WI38 (cell line): Measurements from ENCODE around the gene CDO1.

Source experiments
- H3K4me3 ChIP-seq: 2 replicates; pipeline ENCODE4 v1.5.1; 2011; ENCODE audit warnings: low read depth, mild to moderate bottlenecking, control low read depth, low read length
- TF ChIP-seq, protein P1 (sequence below): IDR thresholded peaks from 2 replicates; pipeline ENCODE4 v1.5.1; 2012; ENCODE audit warnings: low read depth, mild to moderate bottlenecking, control low read depth, low read length

CDO1 gene

DNA sequence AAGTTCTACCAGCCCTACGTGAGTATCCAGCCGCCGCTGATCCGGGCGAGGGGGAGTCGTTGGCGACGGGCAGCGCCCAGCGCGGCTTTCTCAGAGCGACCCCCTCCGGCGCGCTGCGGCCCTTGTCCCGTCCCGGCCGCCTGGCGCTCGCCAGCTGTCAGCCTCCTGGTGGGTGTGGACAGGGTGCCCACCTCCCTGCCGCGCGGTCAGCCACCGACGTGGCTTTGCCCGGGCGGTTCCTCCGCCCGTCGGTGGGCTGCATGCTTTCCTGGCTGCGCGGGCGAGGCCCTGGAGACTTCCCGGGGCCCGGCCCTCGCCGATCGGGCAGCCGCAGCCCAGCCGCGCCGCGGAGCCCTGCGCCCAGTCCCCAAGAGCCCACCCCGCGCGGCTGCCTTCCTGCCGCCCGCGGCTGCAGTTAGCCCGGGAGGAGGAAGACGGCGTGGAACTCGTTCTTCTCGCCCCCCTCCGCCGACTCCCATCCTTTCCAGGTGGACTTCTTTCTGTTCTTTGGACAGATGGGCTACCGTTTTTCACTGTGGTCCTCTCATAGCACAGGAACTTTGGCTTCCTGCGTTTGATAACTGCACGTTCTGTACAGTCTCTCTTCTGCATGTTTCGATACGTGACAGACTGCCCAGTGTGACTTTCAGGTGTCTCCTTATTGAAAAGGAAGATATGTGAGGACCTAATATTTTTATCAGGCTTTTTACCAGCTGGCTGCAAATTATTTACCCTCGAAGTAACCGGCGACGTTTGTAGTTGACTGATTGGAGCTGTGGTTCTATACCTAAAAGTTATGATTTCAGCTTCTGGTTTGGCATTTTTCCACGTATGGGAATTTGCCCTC, 25.9 kb upstream of the CDO1 start:
- TF ChIP-seq, protein P1, sequence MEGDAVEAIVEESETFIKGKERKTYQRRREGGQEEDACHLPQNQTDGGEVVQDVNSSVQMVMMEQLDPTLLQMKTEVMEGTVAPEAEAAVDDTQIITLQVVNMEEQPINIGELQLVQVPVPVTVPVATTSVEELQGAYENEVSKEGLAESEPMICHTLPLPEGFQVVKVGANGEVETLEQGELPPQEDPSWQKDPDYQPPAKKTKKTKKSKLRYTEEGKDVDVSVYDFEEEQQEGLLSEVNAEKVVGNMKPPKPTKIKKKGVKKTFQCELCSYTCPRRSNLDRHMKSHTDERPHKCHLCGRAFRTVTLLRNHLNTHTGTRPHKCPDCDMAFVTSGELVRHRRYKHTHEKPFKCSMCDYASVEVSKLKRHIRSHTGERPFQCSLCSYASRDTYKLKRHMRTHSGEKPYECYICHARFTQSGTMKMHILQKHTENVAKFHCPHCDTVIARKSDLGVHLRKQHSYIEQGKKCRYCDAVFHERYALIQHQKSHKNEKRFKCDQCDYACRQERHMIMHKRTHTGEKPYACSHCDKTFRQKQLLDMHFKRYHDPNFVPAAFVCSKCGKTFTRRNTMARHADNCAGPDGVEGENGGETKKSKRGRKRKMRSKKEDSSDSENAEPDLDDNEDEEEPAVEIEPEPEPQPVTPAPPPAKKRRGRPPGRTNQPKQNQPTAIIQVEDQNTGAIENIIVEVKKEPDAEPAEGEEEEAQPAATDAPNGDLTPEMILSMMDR: no peak
- H3K4me3 ChIP-seq: peak overlapping the region; percentile 91

- H3K4me3 ChIP-seq: peak within 1 kb of the TSS; percentile 91
- TF ChIP-seq, protein P1: no peak
These were observed 25.1 kb upstream of the CDO1 start, which contains the start of the genes AP3S1 and ATG12 for GRCh38 chr5:115841382-115842088. TSS of gene AP3S1 (plus strand) at chr5:115841935. CDS start at chr5:115842038, 103 bp downstream. TSS of gene ATG12 (minus strand) at chr5:115841565. CDS start at chr5:115841552, 13 bp downstream.

- H3K4me3 ChIP-seq: peak overlapping the region; percentile 91
- TF ChIP-seq, protein P1: no peak
These were observed 24.4 kb upstream of the CDO1 start for GRCh38 chr5:115840873-115841272.

- 0 out of 2 replicates have a peak overlapping the region, but pooled peaks have one; percentile 9 for H3K4me3 ChIP-seq
- TF ChIP-seq, protein P1: peak; percentile 16; the same call in 1 of the 2 replicates
These were observed 22.5 kb upstream of the CDO1 start for GRCh38 chr5:115838885-115839518.

DNA sequence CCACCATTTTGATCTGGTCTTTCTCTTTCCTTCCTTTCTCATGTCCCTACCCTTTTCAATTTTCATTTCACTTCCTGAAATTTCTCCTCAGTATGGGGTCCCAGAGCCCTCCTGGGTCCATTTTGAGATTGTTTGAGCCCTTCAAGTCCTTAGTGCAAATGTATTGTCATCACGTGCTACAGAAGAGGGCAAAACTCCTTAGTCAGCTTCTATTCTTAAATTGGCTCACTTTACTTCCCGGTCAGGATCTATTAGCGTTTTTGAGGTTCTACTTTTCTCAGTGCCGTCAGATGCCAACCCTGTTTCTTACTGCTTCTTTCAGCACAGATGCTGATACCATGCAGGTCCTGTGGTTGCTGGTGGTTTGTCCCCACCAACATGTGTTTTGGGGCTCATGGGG, 19.0 kb upstream of the CDO1 start:
- no peak overlapping the region for H3K4me3 ChIP-seq
- TF ChIP-seq, protein P1: no peak

GRCh38 chr5:115831163-115831768, 14.8 kb upstream of the CDO1 start:
- no peak overlapping the region for H3K4me3 ChIP-seq
- TF ChIP-seq, protein P1: peak; percentile 72
